Measurements from ENCODE around the gene BIN2.
A peak's percentile ranks its signal among the peaks of the same experiment; 100 is the strongest.
"Not testable (repeated sequence)": the region's sequence is repeated elsewhere in the genome, so short reads cannot be mapped to it uniquely, and the experiment has no call there.

Gene BIN2

DNA sequence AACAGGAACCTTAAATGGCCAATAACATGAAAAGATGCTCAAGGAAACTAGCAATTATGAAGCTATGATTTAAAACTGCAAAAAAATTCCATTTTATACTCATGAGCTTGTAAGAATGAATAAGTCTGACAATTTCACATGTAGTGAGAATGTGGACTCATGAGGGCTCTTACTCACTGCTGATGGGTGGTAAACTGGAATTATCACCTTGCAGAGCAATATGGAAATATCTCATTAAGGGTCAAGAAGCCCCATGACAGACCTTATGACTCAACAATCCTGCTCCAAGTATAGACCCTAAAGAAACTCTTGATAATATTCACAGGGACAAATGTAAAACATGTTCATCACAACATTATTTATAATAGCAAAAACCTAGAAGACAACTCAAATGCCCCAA is 30.3 kb downstream of the BIN2 start:
- TF ChIP-seq, protein P1, sequence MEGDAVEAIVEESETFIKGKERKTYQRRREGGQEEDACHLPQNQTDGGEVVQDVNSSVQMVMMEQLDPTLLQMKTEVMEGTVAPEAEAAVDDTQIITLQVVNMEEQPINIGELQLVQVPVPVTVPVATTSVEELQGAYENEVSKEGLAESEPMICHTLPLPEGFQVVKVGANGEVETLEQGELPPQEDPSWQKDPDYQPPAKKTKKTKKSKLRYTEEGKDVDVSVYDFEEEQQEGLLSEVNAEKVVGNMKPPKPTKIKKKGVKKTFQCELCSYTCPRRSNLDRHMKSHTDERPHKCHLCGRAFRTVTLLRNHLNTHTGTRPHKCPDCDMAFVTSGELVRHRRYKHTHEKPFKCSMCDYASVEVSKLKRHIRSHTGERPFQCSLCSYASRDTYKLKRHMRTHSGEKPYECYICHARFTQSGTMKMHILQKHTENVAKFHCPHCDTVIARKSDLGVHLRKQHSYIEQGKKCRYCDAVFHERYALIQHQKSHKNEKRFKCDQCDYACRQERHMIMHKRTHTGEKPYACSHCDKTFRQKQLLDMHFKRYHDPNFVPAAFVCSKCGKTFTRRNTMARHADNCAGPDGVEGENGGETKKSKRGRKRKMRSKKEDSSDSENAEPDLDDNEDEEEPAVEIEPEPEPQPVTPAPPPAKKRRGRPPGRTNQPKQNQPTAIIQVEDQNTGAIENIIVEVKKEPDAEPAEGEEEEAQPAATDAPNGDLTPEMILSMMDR (IDR thresholded peaks at IDR 0.05; ENCODE audit: borderline replicate concordance, insufficient read depth, low read depth, low read length), result no peak
- H3K4me3 ChIP-seq (ENCODE audit: low read depth, low read length), result no peak overlapping the region

GRCh38 chr12:51291603-51292513 is 32.1 kb downstream of the BIN2 start:
- not testable (repeated sequence) for H3K4me3 ChIP-seq (ENCODE audit: low read depth, low read length)
- TF ChIP-seq, protein P1 (IDR thresholded peaks at IDR 0.05; ENCODE audit: borderline replicate concordance, insufficient read depth, low read depth, low read length), result peak; percentile 26; the same call in 1 of the 2 replicates

DNA sequence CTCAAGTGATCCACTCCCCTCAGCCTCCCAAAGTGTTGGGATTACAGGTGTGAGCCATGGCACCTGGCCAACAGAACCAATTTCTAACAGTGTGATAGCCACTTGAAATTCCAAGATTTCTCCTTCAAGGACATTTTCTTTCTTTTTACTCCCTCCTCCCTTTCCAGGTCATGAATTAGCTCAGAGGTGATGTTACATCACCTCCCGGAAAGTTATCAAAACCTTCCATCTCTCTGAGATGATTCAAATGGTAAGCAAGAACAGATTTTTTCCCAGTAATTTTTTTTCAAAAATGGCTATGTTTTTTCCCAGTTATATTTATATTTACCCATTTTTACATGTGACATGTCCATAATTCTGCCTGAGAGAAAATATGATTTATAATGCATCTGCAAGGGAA is 38.1 kb downstream of the BIN2 start:
- TF ChIP-seq, protein P1 (IDR thresholded peaks at IDR 0.05; ENCODE audit: borderline replicate concordance, insufficient read depth, low read depth, low read length), result no peak
- H3K4me3 ChIP-seq (ENCODE audit: low read depth, low read length), result no peak overlapping the region

GRCh38 chr12:51281202-51281924 is 42.6 kb downstream of the BIN2 start:
- TF ChIP-seq, protein P1 (IDR thresholded peaks at IDR 0.05; ENCODE audit: borderline replicate concordance, insufficient read depth, low read depth, low read length), result no peak
- no peak overlapping the region for H3K4me3 ChIP-seq (ENCODE audit: low read depth, low read length)

DNA sequence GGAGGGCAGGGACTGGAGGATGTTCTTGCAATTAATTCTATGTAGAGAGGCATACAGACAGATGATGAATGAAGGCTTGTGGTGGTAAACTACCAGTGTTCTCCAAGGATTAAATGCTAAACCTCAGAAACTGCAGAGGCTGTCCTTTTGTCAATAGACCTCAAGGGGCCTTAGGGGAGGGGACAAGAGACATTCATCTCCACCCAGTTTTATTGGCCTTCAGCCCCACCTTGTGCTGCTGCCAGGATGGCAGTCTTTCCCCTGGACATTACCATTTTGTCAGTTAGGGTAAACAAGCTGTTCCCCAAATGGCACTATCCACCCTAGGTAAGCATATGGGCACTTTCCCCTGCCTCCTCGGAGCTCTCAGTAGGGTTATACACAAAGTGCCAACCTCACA is 48.9 kb downstream of the BIN2 start:
- no peak overlapping the region for H3K4me3 ChIP-seq (ENCODE audit: low read depth, low read length)
- TF ChIP-seq, protein P1 (IDR thresholded peaks at IDR 0.05; ENCODE audit: borderline replicate concordance, insufficient read depth, low read depth, low read length), result no peak

- not testable (repeated sequence) for H3K4me3 ChIP-seq (ENCODE audit: low read depth, low read length)
Observed at GRCh38 chr12:51272810-51273209, 51.2 kb downstream of the BIN2 start.

GRCh38 chr12:51270951-51271518 is 52.9 kb downstream of the BIN2 start:
- TF ChIP-seq, protein P1 (IDR thresholded peaks at IDR 0.05; ENCODE audit: borderline replicate concordance, insufficient read depth, low read depth, low read length), result no peak

More at GRCh38 chr12:51270951-51271518, 52.9 kb downstream of the BIN2 start:
- H3K4me3 ChIP-seq (ENCODE audit: low read depth, low read length), result peak overlapping the region; percentile 66
